SHP77 treated with DMSO at 0.1 percent for 48 hours (cell line): ENCODE data around the gene PDZK1.
"Not testable (repeated sequence)": the region's sequence is repeated elsewhere in the genome, so short reads cannot be mapped to it uniquely, and the experiment has no call there.

Source experiments
- DNase-seq: peaks from one replicate; lab custom pipeline; 2025; lab: John Stamatoyannopoulos, UW

PDZK1 gene

GRCh38 chr1:145710291-145711027 is 3.3 kb upstream of the PDZK1 start:
- no peak for DNase-seq

- DNase-seq: no peak
Measured at GRCh38 chr1:145708063-145708462, 895 bp upstream of the PDZK1 start.

GRCh38 chr1:145706086-145706664 is 993 bp downstream of the PDZK1 start:
- no peak for DNase-seq

GRCh38 chr1:145705622-145706021 is 1.5 kb downstream of the PDZK1 start:
- DNase-seq: no peak

GRCh38 chr1:145702826-145703225 is 4.3 kb downstream of the PDZK1 start:
- DNase-seq: no peak

GRCh38 chr1:145702052-145702451 is 5.1 kb downstream of the PDZK1 start:
- no peak for DNase-seq

GRCh38 chr1:145701306-145701862 is 5.8 kb downstream of the PDZK1 start:
- DNase-seq: no peak

- no peak for DNase-seq
Measured at GRCh38 chr1:145696630-145696960, 10.6 kb downstream of the PDZK1 start.

- no peak for DNase-seq
Measured at GRCh38 chr1:145695821-145696629, 11.1 kb downstream of the PDZK1 start.

GRCh38 chr1:145692785-145693443 is 14.3 kb downstream of the PDZK1 start:
- no peak for DNase-seq

GRCh38 chr1:145690587-145691558 is 16.3 kb downstream of the PDZK1 start:
- DNase-seq: no peak

- DNase-seq: no peak
Measured at GRCh38 chr1:145689922-145690321, 17.2 kb downstream of the PDZK1 start.

- DNase-seq: no peak
Measured at GRCh38 chr1:145688924-145689323, 18.2 kb downstream of the PDZK1 start.

- DNase-seq: no peak
Measured at GRCh38 chr1:145688328-145688727, 18.8 kb downstream of the PDZK1 start.

- DNase-seq: not testable (repeated sequence)
Measured at GRCh38 chr1:145686078-145686477, 21.1 kb downstream of the PDZK1 start.

GRCh38 chr1:145684858-145685257 is 22.3 kb downstream of the PDZK1 start:
- DNase-seq: not testable (repeated sequence)

- not testable (repeated sequence) for DNase-seq
Measured at GRCh38 chr1:145673217-145673616, 34.0 kb downstream of the PDZK1 start.

GRCh38 chr1:145670995-145671745 is 36.0 kb downstream of the PDZK1 start:
- DNase-seq: not testable (repeated sequence)

- not testable (repeated sequence) for DNase-seq
Measured at GRCh38 chr1:145665015-145665414, 42.2 kb downstream of the PDZK1 start.

- DNase-seq: peak; percentile 21
Measured at GRCh38 chr1:145662502-145662901, 44.7 kb downstream of the PDZK1 start.
